Medulla oblongata (tissue), 1 donor: ENCODE measurements around the gene MMP10.
A peak's percentile ranks its signal among the peaks of the same experiment; 100 is the strongest.
"Not testable (repeated sequence)": the region's sequence is repeated elsewhere in the genome, so short reads cannot be mapped to it uniquely, and the experiment has no call there.

Source experiments
- DNase-seq: peaks from one replicate; pipeline ENCODE4 v3.0.0-alpha.2; 2015; ENCODE audit errors: extremely low spot score

Gene MMP10

GRCh38 chr11:102783720-102784119 lies 3.3 kb upstream of the MMP10 start:
- DNase-seq = no peak

GRCh38 chr11:102783016-102783415 lies 2.6 kb upstream of the MMP10 start:
- no peak for DNase-seq

- DNase-seq = no peak
Measured at GRCh38 chr11:102781676-102782075, 1.2 kb upstream of the MMP10 start.

- no peak for DNase-seq
Measured at GRCh38 chr11:102776454-102776853, 4.0 kb downstream of the MMP10 start.

- no peak for DNase-seq
Measured at GRCh38 chr11:102773386-102773785, 7.0 kb downstream of the MMP10 start.

- no peak for DNase-seq
Measured at GRCh38 chr11:102771351-102771750, 9.1 kb downstream of the MMP10 start.

- no peak for DNase-seq
Measured at GRCh38 chr11:102770191-102770590, 10.2 kb downstream of the MMP10 start.

- DNase-seq = no peak
Measured at GRCh38 chr11:102767800-102768199, 12.6 kb downstream of the MMP10 start.

GRCh38 chr11:102763440-102763839 lies 17.0 kb downstream of the MMP10 start:
- no peak for DNase-seq

- no peak for DNase-seq
Measured at GRCh38 chr11:102762361-102762767, 18.1 kb downstream of the MMP10 start.

GRCh38 chr11:102761646-102762238 lies 18.7 kb downstream of the MMP10 start:
- no peak for DNase-seq

- DNase-seq = no peak
Measured at GRCh38 chr11:102760344-102761035, 19.9 kb downstream of the MMP10 start.

- DNase-seq = peak; percentile 8
Measured at GRCh38 chr11:102757823-102758549, 22.4 kb downstream of the MMP10 start.

GRCh38 chr11:102753267-102753666 lies 27.2 kb downstream of the MMP10 start:
- no peak for DNase-seq

GRCh38 chr11:102751673-102752072 lies 28.8 kb downstream of the MMP10 start:
- no peak for DNase-seq

- DNase-seq = no peak
Measured at GRCh38 chr11:102749101-102749722, 31.2 kb downstream of the MMP10 start.

- not testable (repeated sequence) for DNase-seq
Measured at GRCh38 chr11:102746746-102747578, 33.5 kb downstream of the MMP10 start.

- DNase-seq = no peak
Measured at GRCh38 chr11:102734650-102735049, 45.8 kb downstream of the MMP10 start.

GRCh38 chr11:102733232-102733875 lies 47.1 kb downstream of the MMP10 start:
- peak; percentile 12 for DNase-seq

- not testable (repeated sequence) for DNase-seq
Measured at GRCh38 chr11:102730944-102731343, 49.5 kb downstream of the MMP10 start.
